HepG2 (cell line): ENCODE data around the gene TCF25. TPM values are rescaled to one million over a fixed set of nuclear protein-coding genes. Genes with fewer than 3 reads are reported as not detected.
A peak's percentile ranks its signal among the peaks of the same experiment; 100 is the strongest.

Source experiments
- ATM ChIP-seq: fragments of 450-650 bp; IDR thresholded peaks from 2 replicates; pipeline ENCODE4 v1.7.1; 2017; ENCODE audit warnings: mild to moderate bottlenecking, borderline replicate concordance
- EZH2 ChIP-seq: conservative IDR thresholded peaks from 2 replicates; pipeline ENCODE4 v1.6.1; 2012; ENCODE audit warnings: mild to moderate bottlenecking, low read depth, low read length, moderate library complexity
- HOXD1 ChIP-seq: sonication (generic); formaldehyde crosslinking; IDR thresholded peaks from 2 replicates; pipeline ENCODE4 v1.5.0; 2020; ENCODE audit warnings: missing genetic modification reagents
- JUND ChIP-seq: sonication (generic); formaldehyde crosslinking; IDR thresholded peaks from 2 replicates; pipeline ENCODE4 v1.8.0; 2022; ENCODE audit warnings: mild to moderate bottlenecking, missing genetic modification reagents
- KDM1A ChIP-seq: IDR thresholded peaks from 2 replicates; pipeline ENCODE4 v1.6.1; 2016; ENCODE audit warnings: missing compliant biosample characterization
- POGZ ChIP-seq: sonication (generic); formaldehyde crosslinking; IDR thresholded peaks from 2 replicates; pipeline ENCODE4 v1.4.0; 2020; ENCODE audit warnings: mild to moderate bottlenecking, missing genetic modification reagents
- SOX13 ChIP-seq, 3 experiments: fragments of 450-650 bp in 1 of 3; sonication (generic) in 1 of 3; formaldehyde crosslinking in 1 of 3; IDR thresholded peaks in 2 of 3; conservative IDR thresholded peaks in 1 of 3; 2 replicates each; pipeline versions ENCODE4 v1.5.0 to v1.6.1; 2016 to 2020; ENCODE audit warnings: antibody characterized with exemption in 1 of 3, mild to moderate bottlenecking in 1 of 3, missing compliant biosample characterization in 1 of 3, missing genetic modification reagents in 1 of 3, moderate library complexity in 1 of 3
- TAF1 ChIP-seq: sonication (generic); formaldehyde crosslinking; IDR thresholded peaks from 2 replicates; pipeline ENCODE4 v1.4.0; 2020; ENCODE audit warnings: missing genetic modification reagents
- TAF15 ChIP-seq: fragments of 200-400 bp; formaldehyde crosslinking; IDR thresholded peaks from one replicate; pipeline ENCODE4 v1.6.1; 2018; ENCODE audit warnings: mild to moderate bottlenecking, low read depth, low read length; ENCODE audit not compliant: poor library complexity, severe bottlenecking
- ZFP1 ChIP-seq: IDR thresholded peaks from 2 replicates; pipeline ENCODE4 v1.6.1; 2016
- ZNF12 ChIP-seq: sonication (generic); formaldehyde crosslinking; IDR thresholded peaks from 2 replicates; pipeline ENCODE4 v1.5.0; 2020; ENCODE audit warnings: missing genetic modification reagents
- ZNF260 ChIP-seq: sonication (generic); formaldehyde crosslinking; IDR thresholded peaks from 2 replicates; pipeline ENCODE4 v1.4.0; 2020; ENCODE audit warnings: missing genetic modification reagents, low read depth, mild to moderate bottlenecking, borderline replicate concordance
- ZNF343 ChIP-seq: sonication (generic); formaldehyde crosslinking; IDR thresholded peaks from 2 replicates; pipeline ENCODE4 v1.4.0; 2020; ENCODE audit warnings: mild to moderate bottlenecking, missing genetic modification reagents
- ZNF451 ChIP-seq: sonication (generic); formaldehyde crosslinking; IDR thresholded peaks from 2 replicates; pipeline ENCODE4 v1.5.0; 2020; ENCODE audit warnings: mild to moderate bottlenecking, missing genetic modification reagents
- ZNF496 ChIP-seq: sonication (generic); formaldehyde crosslinking; IDR thresholded peaks from 2 replicates; pipeline ENCODE4 v1.8.1; 2023; ENCODE audit warnings: mild to moderate bottlenecking, moderate library complexity, missing genetic modification reagents; ENCODE audit not compliant: insufficient replicate concordance
- ZNF569 ChIP-seq: sonication (generic); formaldehyde crosslinking; IDR thresholded peaks from 2 replicates; pipeline ENCODE4 v1.5.0; 2020; ENCODE audit warnings: mild to moderate bottlenecking, missing genetic modification reagents, moderate library complexity, borderline replicate concordance
- ZNF879 ChIP-seq: sonication (generic); formaldehyde crosslinking; IDR thresholded peaks from 2 replicates; pipeline ENCODE4 v1.8.1; 2023; ENCODE audit warnings: missing genetic modification reagents
- polyA plus RNA-seq, 8 experiments: library from polyadenylated mRNA; depleted of rRNA in 3 of 8; stranded (reverse) in 7 of 8; unstranded in 1 of 8; fragments of >200 nt; fragmentation: Illumina TruSeq in 4 of 8; extraction: Trizol in 4 of 8; gene quantifications; 2 replicates each; pipeline versions ENCODE4 v1.2.1 to v1.2.3, GENCODE V29; 2011 to 2016; ENCODE audit warnings: low read depth in 4 of 8, missing spikeins in 1 of 8, mixed read lengths in 1 of 8; ENCODE audit not compliant: insufficient read depth in 1 of 8
- total RNA-seq, 5 experiments: library from RNA; depleted of rRNA; stranded (reverse); fragments of >200 nt; fragmentation: Illumina TruSeq; extraction: Trizol; gene quantifications; 2 replicates each; pipeline ENCODE4 v1.2.3, GENCODE V29; 2016; ENCODE audit warnings: low read depth in 1 of 5
- TF ChIP-seq, protein P1 (sequence below): sonication (generic); formaldehyde crosslinking; IDR thresholded peaks from 2 replicates; pipeline ENCODE4 v1.4.0; 2020; ENCODE audit warnings: missing genetic modification reagents, mild to moderate bottlenecking, borderline replicate concordance
- TF ChIP-seq, protein P2 (sequence below): IDR thresholded peaks from 2 replicates; pipeline ENCODE4 v1.6.1; 2018; ENCODE audit warnings: missing genetic modification reagents, mild to moderate bottlenecking, missing compliant biosample characterization
- TF ChIP-seq, protein P3 (sequence below): sonication (generic); formaldehyde crosslinking; IDR thresholded peaks from 2 replicates; pipeline ENCODE4 v1.8.0; 2022; ENCODE audit warnings: low read depth, missing genetic modification reagents
- TF ChIP-seq, protein P4 (sequence below): sonication (generic); formaldehyde crosslinking; IDR thresholded peaks from 2 replicates; pipeline ENCODE4 v1.5.1; 2020; ENCODE audit warnings: mild to moderate bottlenecking, missing genetic modification reagents

The TCF25 gene
- total and polyA plus RNA-seq, 2 of the 13 experiments (the other 11 are each of a cell fraction or from before 2014, with no cell fraction given) = 138 to 206 TPM

DNA sequence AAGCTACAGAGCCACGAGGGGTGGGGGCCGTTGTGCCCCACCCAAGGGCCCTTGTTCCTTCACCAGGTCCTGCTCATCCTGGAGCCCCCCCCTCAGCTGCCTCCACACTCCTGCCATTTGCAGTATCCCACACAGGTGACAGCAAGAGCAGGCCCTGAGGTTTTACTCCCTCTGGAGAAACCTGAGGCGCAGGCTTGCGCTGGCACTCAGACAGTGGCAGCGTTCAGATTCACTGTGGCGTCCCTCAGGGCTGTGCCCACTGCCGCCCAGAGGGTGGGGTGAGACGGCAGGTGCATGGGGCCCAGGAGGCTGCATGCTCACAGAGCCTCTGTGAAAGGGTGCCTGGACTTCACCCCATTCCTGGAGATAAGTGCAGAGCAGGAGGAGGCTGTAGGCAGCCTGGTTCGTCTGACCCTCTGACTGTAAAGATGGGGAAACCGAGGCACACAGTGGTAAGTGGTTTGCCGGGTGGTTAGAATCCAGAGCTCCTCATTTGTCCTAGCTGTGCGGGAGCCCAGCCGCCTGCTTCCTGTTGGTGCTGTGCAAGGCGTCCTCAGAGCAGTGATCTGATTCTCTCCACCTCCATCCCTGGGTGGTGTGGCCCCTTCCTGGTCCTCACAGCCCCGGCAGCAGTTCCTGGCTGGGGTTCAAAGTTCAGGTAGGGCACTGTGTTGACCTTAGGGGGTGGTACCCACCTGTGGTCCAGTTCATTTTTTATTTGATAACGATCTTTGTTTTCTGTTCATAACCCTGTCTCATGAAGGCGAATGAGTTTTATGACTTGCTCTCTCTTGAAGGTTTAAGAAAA lies 43.6 kb upstream of the TCF25 start (continued):
- TF ChIP-seq, protein P1, sequence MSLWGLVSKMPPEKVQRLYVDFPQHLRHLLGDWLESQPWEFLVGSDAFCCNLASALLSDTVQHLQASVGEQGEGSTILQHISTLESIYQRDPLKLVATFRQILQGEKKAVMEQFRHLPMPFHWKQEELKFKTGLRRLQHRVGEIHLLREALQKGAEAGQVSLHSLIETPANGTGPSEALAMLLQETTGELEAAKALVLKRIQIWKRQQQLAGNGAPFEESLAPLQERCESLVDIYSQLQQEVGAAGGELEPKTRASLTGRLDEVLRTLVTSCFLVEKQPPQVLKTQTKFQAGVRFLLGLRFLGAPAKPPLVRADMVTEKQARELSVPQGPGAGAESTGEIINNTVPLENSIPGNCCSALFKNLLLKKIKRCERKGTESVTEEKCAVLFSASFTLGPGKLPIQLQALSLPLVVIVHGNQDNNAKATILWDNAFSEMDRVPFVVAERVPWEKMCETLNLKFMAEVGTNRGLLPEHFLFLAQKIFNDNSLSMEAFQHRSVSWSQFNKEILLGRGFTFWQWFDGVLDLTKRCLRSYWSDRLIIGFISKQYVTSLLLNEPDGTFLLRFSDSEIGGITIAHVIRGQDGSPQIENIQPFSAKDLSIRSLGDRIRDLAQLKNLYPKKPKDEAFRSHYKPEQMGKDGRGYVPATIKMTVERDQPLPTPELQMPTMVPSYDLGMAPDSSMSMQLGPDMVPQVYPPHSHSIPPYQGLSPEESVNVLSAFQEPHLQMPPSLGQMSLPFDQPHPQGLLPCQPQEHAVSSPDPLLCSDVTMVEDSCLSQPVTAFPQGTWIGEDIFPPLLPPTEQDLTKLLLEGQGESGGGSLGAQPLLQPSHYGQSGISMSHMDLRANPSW (CRISPR knock-in tag) = 0 out of 2 replicates have a peak, but pooled peaks have one; percentile 58
- TF ChIP-seq ZFP1 (CRISPR knock-in tag) (no peak), ZNF260 (no peak), ZNF343 (CRISPR knock-in tag) (no peak), ZNF569 (no peak), ZNF496 (CRISPR knock-in tag) (no peak), TAF1 (CRISPR knock-in tag) (no peak), ZNF879 (no peak), SOX13 (IDR thresholded peaks at IDR 0.05) (no peak), SOX13 (CRISPR knock-in tag; conservative IDR thresholded peaks at IDR 0.05 in 1 of 2, IDR thresholded peaks at IDR 0.05 in 1 of 2) (peak in 1 of 2 experiments; percentile 62; a peak in 2 of 4 replicates), ATM (no peak), ZNF12 (CRISPR knock-in tag) (no peak), ZNF451 (CRISPR knock-in tag) (no peak), KDM1A (0 out of 2 replicates have a peak, but pooled peaks have one; percentile 37), HOXD1 (CRISPR knock-in tag) (no peak), EZH2 (no peak), POGZ (CRISPR knock-in tag) (no peak), JUND (no peak), TAF15 (no peak)
- TF ChIP-seq, protein P2, sequence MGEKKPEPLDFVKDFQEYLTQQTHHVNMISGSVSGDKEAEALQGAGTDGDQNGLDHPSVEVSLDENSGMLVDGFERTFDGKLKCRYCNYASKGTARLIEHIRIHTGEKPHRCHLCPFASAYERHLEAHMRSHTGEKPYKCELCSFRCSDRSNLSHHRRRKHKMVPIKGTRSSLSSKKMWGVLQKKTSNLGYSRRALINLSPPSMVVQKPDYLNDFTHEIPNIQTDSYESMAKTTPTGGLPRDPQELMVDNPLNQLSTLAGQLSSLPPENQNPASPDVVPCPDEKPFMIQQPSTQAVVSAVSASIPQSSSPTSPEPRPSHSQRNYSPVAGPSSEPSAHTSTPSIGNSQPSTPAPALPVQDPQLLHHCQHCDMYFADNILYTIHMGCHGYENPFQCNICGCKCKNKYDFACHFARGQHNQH (CRISPR knock-in tag) = peak; percentile 89
- TF ChIP-seq, protein P3, sequence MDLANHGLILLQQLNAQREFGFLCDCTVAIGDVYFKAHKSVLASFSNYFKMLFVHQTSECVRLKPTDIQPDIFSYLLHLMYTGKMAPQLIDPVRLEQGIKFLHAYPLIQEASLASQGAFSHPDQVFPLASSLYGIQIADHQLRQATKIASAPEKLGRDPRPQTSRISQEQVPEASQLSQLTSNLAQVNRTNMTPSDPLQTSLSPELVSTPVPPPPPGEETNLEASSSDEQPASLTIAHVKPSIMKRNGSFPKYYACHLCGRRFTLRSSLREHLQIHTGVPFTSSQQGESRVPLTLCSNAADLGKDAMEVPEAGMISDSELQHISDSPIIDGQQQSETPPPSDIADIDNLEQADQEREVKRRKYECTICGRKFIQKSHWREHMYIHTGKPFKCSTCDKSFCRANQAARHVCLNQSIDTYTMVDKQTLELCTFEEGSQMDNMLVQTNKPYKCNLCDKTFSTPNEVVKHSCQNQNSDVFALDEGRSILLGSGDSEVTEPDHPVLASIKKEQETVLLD = no peak
- TF ChIP-seq, protein P4, sequence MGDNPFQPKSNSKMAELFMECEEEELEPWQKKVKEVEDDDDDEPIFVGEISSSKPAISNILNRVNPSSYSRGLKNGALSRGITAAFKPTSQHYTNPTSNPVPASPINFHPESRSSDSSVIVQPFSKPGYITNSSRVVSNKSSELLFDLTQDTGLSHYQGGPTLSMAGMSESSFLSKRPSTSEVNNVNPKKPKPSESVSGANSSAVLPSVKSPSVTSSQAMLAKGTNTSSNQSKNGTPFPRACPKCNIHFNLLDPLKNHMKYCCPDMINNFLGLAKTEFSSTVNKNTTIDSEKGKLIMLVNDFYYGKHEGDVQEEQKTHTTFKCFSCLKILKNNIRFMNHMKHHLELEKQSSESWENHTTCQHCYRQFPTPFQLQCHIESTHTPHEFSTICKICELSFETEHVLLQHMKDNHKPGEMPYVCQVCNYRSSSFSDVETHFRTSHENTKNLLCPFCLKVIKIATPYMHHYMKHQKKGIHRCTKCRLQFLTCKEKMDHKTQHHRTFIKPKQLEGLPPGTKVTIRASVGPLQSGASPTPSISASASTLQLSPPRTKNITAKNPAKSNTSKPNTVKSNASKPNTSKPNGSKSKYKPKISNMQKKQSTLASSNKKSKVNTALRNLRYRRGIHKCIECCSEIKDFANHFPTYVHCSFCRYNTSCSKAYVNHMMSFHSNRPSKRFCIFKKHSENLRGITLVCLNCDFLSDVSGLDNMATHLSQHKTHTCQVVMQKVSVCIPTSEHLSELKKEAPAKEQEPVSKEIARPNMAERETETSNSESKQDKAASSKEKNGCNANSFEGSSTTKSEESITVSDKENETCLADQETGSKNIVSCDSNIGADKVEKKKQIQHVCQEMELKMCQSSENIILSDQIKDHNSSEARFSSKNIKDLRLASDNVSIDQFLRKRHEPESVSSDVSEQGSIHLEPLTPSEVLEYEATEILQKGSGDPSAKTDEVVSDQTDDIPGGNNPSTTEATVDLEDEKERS (CRISPR knock-in tag) = 0 out of 2 replicates have a peak, but pooled peaks have one; percentile 40
